B cell (primary cell): ENCODE measurements around the gene CTCF. TPM values are rescaled to one million over a fixed set of nuclear protein-coding genes. Genes with fewer than 3 reads are reported as not detected.

Experiments used
- ATAC-seq: fragments of 200-7000 bp; cut with Tn5 transposase; one replicate; pipeline ENCODE4 v1.10.0; 2021; ENCODE audit warnings: low read depth, mild to moderate bottlenecking, moderate number of reproducible peaks, moderate library complexity
- CTCF ChIA-PET: fragments of 350-600 bp; sonication (Branson Sonifier 250); formaldehyde crosslinking; loops from one replicate; lab custom pipeline; 2021; ENCODE audit warnings: antibody characterized with exemption, inconsistent platforms; lab: Charles Lee
- POLR2A ChIA-PET: fragments of 350-600 bp; sonication (Branson Sonifier 250); formaldehyde crosslinking; loops from one replicate; lab custom pipeline; 2021; ENCODE audit warnings: antibody characterized with exemption; lab: Charles Lee
- DNase-seq: peaks from one replicate; pipeline ENCODE4 v3.0.0; 2013
- H2AFZ ChIP-seq: 2 replicates; pipeline ENCODE4 v1.6.1; 2012; ENCODE audit warnings: mild to moderate bottlenecking, low read depth, low read length; ENCODE audit not compliant: insufficient read depth, poor library complexity, severe bottlenecking
- H3K27ac ChIP-seq, 2 donors: 1 replicate in 1 of 2; 2 replicates in 1 of 2; pipeline ENCODE4 v1.5.1; 2012 to 2013; ENCODE audit warnings: low read length in 2 of 2, mild to moderate bottlenecking in 2 of 2, moderate library complexity in 1 of 2
- H3K27me3 ChIP-seq, 4 experiments: fragments of 200-600 bp in 1 of 4; sonication (generic) in 1 of 4; replicated peaks in 1 of 4; 1 replicate in 2 of 4; 2 replicates in 2 of 4; pipeline versions ENCODE4 v1.6.1 to v1.7.0; 2013 to 2016; ENCODE audit warnings: low read length in 3 of 4, mild to moderate bottlenecking in 2 of 4, mixed read lengths in 1 of 4, moderate library complexity in 1 of 4; ENCODE audit not compliant: insufficient read depth in 4 of 4, control insufficient read depth in 3 of 4; ENCODE audit errors: control extremely low read depth in 1 of 4
- H3K36me3 ChIP-seq, 2 experiments: replicated peaks in 1 of 2; 1 replicate in 1 of 2; 2 replicates in 1 of 2; pipeline versions ENCODE4 v1.6.1 to v1.7.1; 2013; ENCODE audit warnings: low read length in 1 of 2; ENCODE audit not compliant: insufficient read depth in 2 of 2, control insufficient read depth in 1 of 2; ENCODE audit errors: control extremely low read depth in 1 of 2, extremely low read depth in 1 of 2
- H3K4me1 ChIP-seq, 2 donors: fragments of 200-600 bp in 1 of 2; sonication (generic) in 1 of 2; 1 replicate in 1 of 2; 2 replicates in 1 of 2; pipeline versions ENCODE4 v1.5.1 to v1.6.1; 2013 to 2017; ENCODE audit warnings: low read length in 2 of 2; ENCODE audit not compliant: control insufficient read depth in 2 of 2, insufficient read depth in 2 of 2
- H3K4me2 ChIP-seq: replicated peaks from 2 replicates; pipeline ENCODE3; 2012; ENCODE audit warnings: mild to moderate bottlenecking, low read depth, low read length; ENCODE audit not compliant: poor library complexity, severe bottlenecking
- H3K4me3 ChIP-seq, 5 experiments: fragments of 200-600 bp in 1 of 5; sonication (generic) in 1 of 5; 1 replicate in 3 of 5; 2 replicates in 2 of 5; pipeline versions ENCODE4 v1.5.1 to v1.7.0; 2011 to 2016; ENCODE audit warnings: low read length in 4 of 5, mild to moderate bottlenecking in 4 of 5, low read depth in 2 of 5, control low read depth in 1 of 5, moderate library complexity in 1 of 5; ENCODE audit not compliant: insufficient read depth in 1 of 5; ENCODE audit errors: control extremely low read depth in 1 of 5, extremely low read depth in 1 of 5
- H3K79me2 ChIP-seq: fragments of 200-600 bp; sonication (generic); one replicate; pipeline ENCODE4 v1.6.0; 2016; ENCODE audit warnings: low read length; ENCODE audit not compliant: control insufficient read depth, insufficient read depth
- H3K9ac ChIP-seq: fragments of 200-600 bp; sonication (generic); 2 replicates; pipeline ENCODE4 v1.6.1; 2017; ENCODE audit warnings: mild to moderate bottlenecking, low read length, moderate library complexity
- H3K9me3 ChIP-seq, 3 donors: one replicate each; pipeline versions ENCODE4 v1.6.1 to v1.7.1; 2013; ENCODE audit warnings: low read length in 2 of 3; ENCODE audit not compliant: control insufficient read depth in 2 of 3, insufficient read depth in 1 of 3; ENCODE audit errors: control extremely low read depth in 1 of 3
- H4K20me1 ChIP-seq: 2 replicates; pipeline ENCODE4 v1.6.0; 2012; ENCODE audit warnings: mild to moderate bottlenecking, low read length; ENCODE audit not compliant: insufficient read depth, control insufficient read depth, poor library complexity, severe bottlenecking
- H3K27ac Mint-ChIP-seq: one replicate; pipeline ENCODE4 v1.8.0; 2021; ENCODE audit warnings: mixed read lengths
- H3K27me3 Mint-ChIP-seq: one replicate; pipeline ENCODE4 v1.8.0; 2021; ENCODE audit warnings: mixed read lengths
- H3K4me1 Mint-ChIP-seq: one replicate; pipeline ENCODE4 v1.8.0; 2021; ENCODE audit warnings: mixed read lengths
- H3K4me3 Mint-ChIP-seq: one replicate; pipeline ENCODE4 v1.8.0; 2021; ENCODE audit warnings: mixed read lengths
- H3K9me3 Mint-ChIP-seq: one replicate; pipeline ENCODE4 v1.8.0; 2022; ENCODE audit warnings: mixed read lengths; ENCODE audit not compliant: insufficient read depth
- CTCF ChIP-seq: fragments of 200-600 bp; IDR thresholded peaks from one replicate; pipeline ENCODE4 v1.8.0; 2022; ENCODE audit warnings: antibody characterized with exemption, mild to moderate bottlenecking
- EZH2 ChIP-seq: IDR thresholded peaks from 2 replicates; pipeline ENCODE4 v1.6.1; 2012; ENCODE audit warnings: borderline replicate concordance, low read depth, mild to moderate bottlenecking, moderate library complexity, low read length; ENCODE audit not compliant: insufficient read depth, poor library complexity, severe bottlenecking
- WGBS: methylation state at CpG from one replicate; pipeline ENCODE4 v1.1.5; 2013; ENCODE audit warnings: missing lambda C conversion rate; ENCODE audit not compliant: insufficient coverage; 5-methylcytosine and 5-hydroxymethylcytosine counted together
- intact Hi-C: fragments of 100-400 bp; cut with micrococcal nuclease; formaldehyde crosslinking; loops from one replicate; pipeline ENCODE4 v1.10.0; 2022
- polyA plus RNA-seq: library from polyadenylated mRNA; depleted of rRNA; stranded (reverse); fragments of >200 nt; gene quantifications from 2 replicates; pipeline ENCODE4 v1.2.3, GENCODE V29; 2012
- total RNA-seq, 2 donors: library from RNA; stranded (reverse); fragments of 120-200 nt in 1 of 2; gene quantifications; 1 replicate in 1 of 2; 2 replicates in 1 of 2; pipeline versions ENCODE4 v1.2.3 to v1.2.4, GENCODE V29; 2013 to 2022

The CTCF gene
- total and polyA plus RNA-seq, 2 donors (not counting 1 experiment from before 2014, with no cell fraction given), result 42.7 to 78.4 TPM

GRCh38 chr16:67672739-67673662 is 110.7 kb downstream of the CTCF start:
- ChIA-PET CTCF (interaction anchor here (0.6 to 11.7 kb wide), 42 partner anchors 9 to 393 kb away, joined by 3 to 136 read pairs (median 5); partner anchors contain the start of genes ACD, CTRL, EDC4 and GFOD2), POLR2A (interaction anchor here (0.5 to 2.0 kb wide), 4 partner anchors 13 to 695 kb away, joined by 3 to 4 read pairs (median 3); partner anchors contain the start of gene GFOD2)
- H3K79me2 ChIP-seq, result no peaks in the 10 kb centered on the region
- DNase-seq, result peak; percentile 77
- WGBS, result 57% methylated on average over 11 of the region's 13 CpGs
- TF ChIP-seq EZH2 (no peak), CTCF (peak; percentile 81)
- H3K36me3 ChIP-seq, result no peaks in the 10 kb centered on the region
- no peaks in the 10 kb centered on the region for H3K9me3 Mint-ChIP-seq
- no peak overlapping the region for H3K4me3 ChIP-seq
- peak overlapping the region; percentile 21 for H3K4me2 ChIP-seq
- H3K27me3 Mint-ChIP-seq, result no peaks in the 10 kb centered on the region
- no peak overlapping the region for H3K27ac ChIP-seq
- peaks cover 23 to 37% of the 10 kb centered on the region in 2 donors for H3K4me1 ChIP-seq
- H3K4me3 Mint-ChIP-seq, result no peak overlapping the region
- no peak overlapping the region for H3K9ac ChIP-seq
- H3K27me3 ChIP-seq, result no peaks in the 10 kb centered on the region
- intact Hi-C loops, result loop anchor here (1.0 to 2.0 kb wide), 4 partner anchors 46 to 391 kb away; partner anchors contain the start of gene GFOD2
- ATAC-seq, result peak; percentile 23
- H4K20me1 ChIP-seq, result no peaks in the 10 kb centered on the region
- H2AFZ ChIP-seq, result no peak overlapping the region
- no peaks in the 10 kb centered on the region for H3K9me3 ChIP-seq
- H3K4me1 Mint-ChIP-seq, result peaks cover 39% of the 10 kb centered on the region
- H3K27ac Mint-ChIP-seq, result peak overlapping the region; percentile 41
